Calu3 (cell line): ENCODE measurements around the gene MIA3. TPM values are rescaled to one million over a fixed set of nuclear protein-coding genes. Genes with fewer than 3 reads are reported as not detected.

Experiments
- BruUV-seq: library from RNA; stranded (reverse); fragments of 400-500 nt; replicated peaks from 2 replicates; lab custom pipeline; 2021; lab: Mats Ljungman, UMichigan
- CTCF ChIA-PET: fragments of 300-600 bp; sonication (Branson Sonifier 250); formaldehyde crosslinking; loops from one replicate; lab custom pipeline; 2022; ENCODE audit warnings: antibody characterized with exemption; lab: Charles Lee
- DNase-seq: peaks from one replicate; pipeline ENCODE4 v3.0.0; 2022
- H3K27ac Mint-ChIP-seq: one replicate; pipeline ENCODE4 v1.8.0; 2022; ENCODE audit warnings: mixed read lengths; ENCODE audit not compliant: unreplicated experiment
- H3K27me3 Mint-ChIP-seq: one replicate; pipeline ENCODE4 v1.8.0; 2022; ENCODE audit warnings: mixed read lengths; ENCODE audit not compliant: unreplicated experiment
- H3K36me3 Mint-ChIP-seq: one replicate; pipeline ENCODE4 v1.8.0; 2022; ENCODE audit warnings: mild to moderate bottlenecking, moderate library complexity, mixed read lengths; ENCODE audit not compliant: insufficient read depth, unreplicated experiment
- H3K4me1 Mint-ChIP-seq: one replicate; pipeline ENCODE4 v1.8.0; 2022; ENCODE audit warnings: mild to moderate bottlenecking, low read depth, mixed read lengths; ENCODE audit not compliant: unreplicated experiment
- H3K4me3 Mint-ChIP-seq: one replicate; pipeline ENCODE4 v1.8.0; 2022; ENCODE audit warnings: mild to moderate bottlenecking, low read depth, moderate library complexity, mixed read lengths; ENCODE audit not compliant: unreplicated experiment
- H3K9me3 Mint-ChIP-seq: one replicate; pipeline ENCODE4 v1.8.0; 2022; ENCODE audit warnings: low read depth, mixed read lengths; ENCODE audit not compliant: unreplicated experiment
- CTCF ChIP-seq: fragments of 200-600 bp; IDR thresholded peaks from one replicate; pipeline ENCODE4 v1.8.0; 2022; ENCODE audit warnings: antibody characterized with exemption; ENCODE audit not compliant: unreplicated experiment
- intact Hi-C: fragments of 100-400 bp; cut with micrococcal nuclease; formaldehyde crosslinking; loops from one replicate; pipeline ENCODE4 v1.10.0; 2022; ENCODE audit not compliant: unreplicated experiment
- total RNA-seq: library from RNA; stranded (reverse); gene quantifications from 2 replicates; pipeline ENCODE4 v1.2.3, GENCODE V29; 2022

Gene MIA3
- total RNA-seq, 1 experiment from 2014 or later = 72.6 TPM

- no peaks in the 10 kb centered on the region for H3K27me3 Mint-ChIP-seq
- no peaks in the 10 kb centered on the region for H3K9me3 Mint-ChIP-seq
- no TSS peak for BruUV-seq
- CTCF ChIA-PET = no interaction called here
- DNase-seq = no peak
- no peak overlapping the region for H3K27ac Mint-ChIP-seq
- no peak overlapping the region for H3K4me3 Mint-ChIP-seq
- intact Hi-C loops = no loop called here
- no peak for TF ChIP-seq CTCF
- H3K4me1 Mint-ChIP-seq = peaks cover 17% of the 10 kb centered on the region
- peaks cover 19% of the 10 kb centered on the region for H3K36me3 Mint-ChIP-seq
Measured at GRCh38 chr1:222622765-222623164, 4.9 kb downstream of the MIA3 start.

- Mint-ChIP-seq H3K4me3 (no peak overlapping the region), H3K36me3 (peaks cover 12% of the 10 kb centered on the region), H3K27ac (no peak overlapping the region), H3K9me3 (no peaks in the 10 kb centered on the region), H3K27me3 (no peaks in the 10 kb centered on the region), H3K4me1 (peaks cover 17% of the 10 kb centered on the region)
- intact Hi-C loops = no loop called here
- no peak for TF ChIP-seq CTCF
- no peak for DNase-seq
- no TSS peak for BruUV-seq
- CTCF ChIA-PET = interaction anchor here (1.8 kb wide), 1 partner anchor 11 kb away, joined by 3 read pairs; no protein-coding TSS in a partner anchor
Measured at GRCh38 chr1:222623458-222623857, 5.6 kb downstream of the MIA3 start.

- BruUV-seq = no TSS peak
- intact Hi-C loops = no loop called here
- H3K9me3 Mint-ChIP-seq = no peaks in the 10 kb centered on the region
- H3K36me3 Mint-ChIP-seq = peaks cover 5% of the 10 kb centered on the region
- no peak for DNase-seq
- no peak overlapping the region for H3K27ac Mint-ChIP-seq
- CTCF ChIA-PET = interaction anchor here (1.8 kb wide), 1 partner anchor 10 kb away, joined by 3 read pairs; no protein-coding TSS in a partner anchor
- TF ChIP-seq CTCF = no peak
- H3K27me3 Mint-ChIP-seq = no peaks in the 10 kb centered on the region
- H3K4me1 Mint-ChIP-seq = peaks cover 17% of the 10 kb centered on the region
- no peak overlapping the region for H3K4me3 Mint-ChIP-seq
Measured at GRCh38 chr1:222624214-222624613, 6.3 kb downstream of the MIA3 start.

- BruUV-seq = no TSS peak
- DNase-seq = no peak
- Mint-ChIP-seq H3K36me3 (peaks cover 3% of the 10 kb centered on the region), H3K4me1 (no peaks in the 10 kb centered on the region), H3K27me3 (no peaks in the 10 kb centered on the region), H3K4me3 (no peak overlapping the region), H3K27ac (no peak overlapping the region), H3K9me3 (no peaks in the 10 kb centered on the region)
- CTCF ChIA-PET = no interaction called here
- no peak for TF ChIP-seq CTCF
- intact Hi-C loops = no loop called here
Measured at GRCh38 chr1:222627232-222627631, 9.3 kb downstream of the MIA3 start.
